Activated CD4-positive, alpha-beta T cell treated with anti-CD3 and anti-CD28 coated beads for 48 hours (primary cell): ENCODE data around the gene CACTIN.

Experiments used
- DNase-seq: peaks from one replicate; pipeline ENCODE4 v3.0.0-alpha.2; 2020

The CACTIN gene

DNA sequence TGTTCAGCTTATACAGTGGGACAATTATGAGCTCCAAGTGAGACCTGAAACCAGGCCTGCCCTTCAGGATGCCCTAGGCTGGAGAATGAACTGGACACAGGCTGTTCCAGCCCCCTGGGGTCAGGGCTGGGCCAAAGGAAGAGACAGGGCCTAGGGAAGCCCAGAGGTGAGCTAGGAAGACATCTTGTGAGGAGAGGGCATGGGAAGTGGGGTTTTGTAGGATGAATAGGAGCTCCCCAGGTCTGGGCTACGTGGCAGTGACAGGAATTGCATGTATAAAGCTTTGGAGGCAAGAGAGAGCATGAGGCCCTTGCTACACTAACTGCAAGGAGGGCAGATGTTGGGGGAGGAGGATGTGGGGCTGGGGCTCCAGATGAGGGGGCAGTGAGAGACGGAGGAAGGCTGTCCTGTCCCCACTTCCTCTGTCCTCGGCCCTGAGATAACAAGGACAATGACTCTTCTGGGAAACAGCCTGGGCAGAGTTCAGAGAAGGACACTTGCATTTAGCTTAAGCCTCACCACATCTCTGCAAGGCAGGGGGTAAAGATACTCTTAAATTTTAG lies 18.4 kb downstream of the CACTIN start:
- DNase-seq: no peak

- no peak for DNase-seq
Measured at GRCh38 chr19:3607303-3608078, 19.1 kb downstream of the CACTIN start.

DNA sequence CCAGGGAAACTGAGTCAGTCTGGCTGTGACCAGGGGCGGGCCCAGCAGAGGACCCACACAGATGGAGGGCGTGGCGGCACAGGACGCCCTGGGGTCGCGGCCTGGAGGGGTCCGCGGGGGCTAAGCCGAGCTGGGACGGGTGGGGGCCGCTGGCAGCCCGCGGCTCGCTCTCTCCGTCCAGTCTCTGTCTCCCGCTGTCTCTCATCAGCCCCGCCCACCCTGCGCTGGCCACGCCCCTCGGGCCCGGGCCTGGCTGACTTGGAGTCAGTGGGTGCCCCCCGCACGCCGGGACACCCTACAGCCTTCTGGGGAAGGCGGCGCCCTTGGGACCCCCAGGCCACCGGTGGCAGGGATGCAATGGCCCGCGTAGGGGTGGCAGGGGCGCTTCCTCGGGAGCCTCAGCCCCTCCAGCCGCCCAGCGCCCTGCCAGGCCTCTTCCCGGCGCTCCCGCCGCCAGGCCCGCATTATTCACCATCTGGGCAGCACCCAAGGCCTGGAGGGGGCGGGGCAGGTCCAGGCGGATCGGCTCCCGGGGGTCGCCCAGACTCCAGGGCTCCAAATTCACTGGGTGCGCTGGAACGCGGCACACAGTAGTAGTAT lies 19.8 kb downstream of the CACTIN start, which contains the start of gene TBXA2R:
Gene TBXA2R (minus strand): TSS at position 186 of the 600 bp plus-strand sequence. CDS start 6,241 bp downstream, outside the sequence.
- DNase-seq: peak; percentile 74

DNA sequence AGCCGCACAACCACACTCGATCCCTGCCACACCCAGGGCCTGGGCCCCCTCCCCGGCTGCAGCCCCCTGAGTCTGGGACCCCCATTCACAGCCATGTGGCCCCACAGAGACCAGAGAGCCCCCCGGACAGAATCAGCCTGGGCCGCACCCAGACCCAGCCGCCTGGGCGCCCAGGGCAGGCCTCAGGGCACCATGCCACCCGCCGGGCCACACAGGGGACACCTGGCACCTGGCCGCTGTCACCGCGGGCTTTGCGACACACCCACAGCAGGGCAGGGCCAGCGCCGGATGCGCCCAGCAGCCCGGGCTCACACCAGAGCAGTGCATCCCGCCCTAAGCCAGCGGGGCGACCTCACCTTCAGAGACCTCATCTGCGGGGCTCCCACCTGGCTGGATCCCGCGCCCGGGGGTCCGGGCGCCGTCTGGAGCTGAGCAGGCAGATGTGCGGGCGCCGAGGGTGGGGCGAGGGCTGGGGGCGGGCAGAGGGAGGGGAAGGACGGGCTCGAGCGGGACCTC lies 20.4 kb downstream of the CACTIN start:
- peak; percentile 33 for DNase-seq

DNA sequence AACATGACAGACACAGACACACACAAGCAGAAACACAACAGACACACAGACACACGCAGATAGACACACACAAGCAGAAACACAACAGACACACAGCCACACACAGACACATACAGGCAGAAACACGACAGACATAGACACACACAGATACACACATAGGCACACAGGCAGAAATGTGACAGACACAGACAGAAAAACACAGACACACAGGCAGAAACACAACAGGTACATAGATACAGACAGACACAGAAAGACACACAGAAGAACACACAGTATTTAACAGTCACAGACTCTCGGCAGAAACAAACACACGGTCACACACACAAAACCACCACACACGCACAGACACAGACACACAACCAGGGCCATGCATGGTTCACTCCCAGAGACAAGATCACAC lies 20.8 kb downstream of the CACTIN start:
- no peak for DNase-seq

- no peak for DNase-seq
Measured at GRCh38 chr19:3605361-3605760, 21.2 kb downstream of the CACTIN start.

- no peak for DNase-seq
Measured at GRCh38 chr19:3604987-3605343, 21.6 kb downstream of the CACTIN start.

GRCh38 chr19:3604227-3604986 lies 22.2 kb downstream of the CACTIN start:
- DNase-seq: no peak

DNA sequence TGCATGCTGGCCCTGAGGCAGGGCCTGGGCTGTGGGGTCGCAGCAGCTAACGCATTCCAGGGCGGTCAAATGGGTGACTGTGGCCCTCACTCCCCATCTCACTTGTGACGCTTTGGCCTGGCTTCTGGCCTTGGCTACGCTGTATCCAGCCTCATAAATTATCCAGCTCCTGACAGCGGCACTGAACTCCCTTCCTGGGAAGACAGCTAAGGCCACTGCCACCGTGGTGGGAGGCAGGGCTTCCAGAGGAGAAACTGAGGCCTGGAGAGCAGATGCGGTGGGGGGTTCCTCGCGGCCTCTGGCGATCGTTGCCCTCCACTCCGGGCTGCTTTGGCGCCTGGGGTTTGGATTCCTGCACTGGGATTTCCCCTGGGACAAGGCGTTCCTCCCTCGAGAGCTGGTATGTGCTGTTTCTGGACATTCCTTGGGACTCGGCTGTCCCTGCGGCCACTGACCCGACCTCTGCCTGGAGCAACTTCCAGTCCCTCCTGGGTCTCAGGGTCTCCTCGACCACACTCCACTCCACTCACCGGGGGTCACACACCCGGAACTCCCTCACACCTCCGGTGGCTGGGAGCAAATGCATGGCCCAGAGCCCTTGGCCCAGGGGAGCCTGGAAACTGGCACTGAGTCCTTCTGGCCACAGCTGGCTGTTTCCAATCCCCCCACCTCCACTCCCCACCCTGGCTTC lies 23.3 kb downstream of the CACTIN start:
- DNase-seq: no peak

- no peak for DNase-seq
Measured at GRCh38 chr19:3601021-3601420, 25.6 kb downstream of the CACTIN start.

- no peak for DNase-seq
Measured at GRCh38 chr19:3599776-3600187, 26.8 kb downstream of the CACTIN start.

- no peak for DNase-seq
Measured at GRCh38 chr19:3595521-3596061, 31.0 kb downstream of the CACTIN start.

DNA sequence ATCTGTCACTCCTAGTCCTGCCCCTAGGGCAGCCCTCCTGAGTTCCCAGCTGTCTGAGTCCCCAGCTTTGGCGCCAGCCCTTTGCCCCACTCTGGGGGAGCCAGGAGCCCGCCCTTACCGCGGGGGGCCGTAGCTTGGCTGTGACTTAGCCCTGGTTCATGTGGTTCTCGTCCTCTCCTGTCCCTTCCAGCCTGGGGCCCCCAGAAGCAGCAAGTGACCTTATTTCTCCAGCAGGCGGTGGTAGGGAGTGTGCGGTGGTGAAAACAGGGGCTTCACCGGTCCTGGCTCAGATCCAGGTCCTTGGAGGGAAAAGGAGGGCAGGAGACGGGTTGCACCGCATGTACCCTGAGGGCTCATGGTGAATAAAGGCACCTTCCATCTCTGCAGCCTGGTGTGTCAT lies 33.4 kb downstream of the CACTIN start:
- DNase-seq: no peak

DNA sequence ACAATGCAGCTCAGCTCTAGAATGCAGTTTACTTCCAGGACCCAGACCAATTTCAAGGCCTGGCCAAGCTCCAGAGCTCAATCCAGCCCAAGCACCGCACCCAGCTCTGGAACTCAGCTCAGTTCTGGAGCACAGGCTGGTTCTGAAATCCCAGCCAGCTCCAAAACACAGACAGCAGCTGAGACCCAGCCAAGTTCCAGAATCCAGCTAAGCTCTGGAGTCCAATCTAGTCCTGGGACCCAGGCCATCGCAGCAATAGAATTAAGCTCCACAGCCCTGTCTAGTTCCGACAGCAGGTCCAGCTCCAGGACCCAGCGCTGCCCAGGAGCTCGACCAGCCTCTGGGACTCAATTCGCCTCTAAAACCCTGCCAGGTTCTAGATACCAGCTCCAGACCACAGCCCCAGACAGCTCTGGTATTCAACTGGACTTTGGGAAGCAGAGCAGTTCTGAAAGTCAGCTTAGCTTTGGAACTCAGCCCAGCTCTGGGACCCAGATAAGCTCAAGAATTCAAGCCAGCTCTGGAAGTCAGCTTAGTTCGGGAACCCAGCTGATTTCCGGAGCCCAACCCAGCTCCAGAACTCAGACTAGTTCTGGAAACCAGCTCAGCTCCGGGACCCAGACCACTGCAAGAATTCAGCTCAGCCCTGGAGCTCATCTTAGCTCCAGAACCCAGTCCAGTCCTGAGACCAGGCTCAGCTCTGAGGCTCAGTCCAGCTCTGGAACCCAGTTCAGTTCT lies 34.5 kb downstream of the CACTIN start:
- DNase-seq: no peak

DNA sequence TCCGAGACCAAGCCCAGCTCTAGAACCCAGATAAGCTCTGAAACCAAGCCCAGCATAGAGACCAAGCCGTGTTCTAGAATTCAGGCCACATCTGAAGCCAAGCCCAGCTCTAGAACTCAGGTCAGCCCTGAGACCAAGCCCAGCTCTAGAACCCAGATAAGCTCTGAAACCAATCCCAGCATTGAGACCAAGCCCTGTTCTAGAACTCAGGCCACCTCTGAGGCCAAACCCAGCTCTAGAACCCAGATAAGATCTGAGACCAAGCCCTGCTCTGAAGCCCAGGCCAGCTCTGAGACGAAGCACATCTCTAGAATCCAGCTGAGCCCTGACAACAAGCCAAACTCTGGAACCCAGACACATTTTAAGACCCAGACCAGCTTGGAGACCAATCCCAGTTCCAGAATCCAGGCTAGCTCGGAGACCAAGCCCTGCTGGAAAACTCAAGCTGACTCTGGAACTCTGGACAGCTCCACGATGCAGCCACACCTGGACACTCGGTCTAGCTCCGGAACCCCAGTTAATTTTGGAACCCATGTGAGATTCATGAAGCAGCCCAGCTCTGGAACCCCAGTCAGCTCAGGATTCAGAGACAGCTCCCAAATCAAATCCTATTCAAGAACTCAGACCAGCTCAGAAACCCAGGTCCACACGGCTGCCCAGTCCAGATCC lies 35.5 kb downstream of the CACTIN start:
- DNase-seq: no peak

DNA sequence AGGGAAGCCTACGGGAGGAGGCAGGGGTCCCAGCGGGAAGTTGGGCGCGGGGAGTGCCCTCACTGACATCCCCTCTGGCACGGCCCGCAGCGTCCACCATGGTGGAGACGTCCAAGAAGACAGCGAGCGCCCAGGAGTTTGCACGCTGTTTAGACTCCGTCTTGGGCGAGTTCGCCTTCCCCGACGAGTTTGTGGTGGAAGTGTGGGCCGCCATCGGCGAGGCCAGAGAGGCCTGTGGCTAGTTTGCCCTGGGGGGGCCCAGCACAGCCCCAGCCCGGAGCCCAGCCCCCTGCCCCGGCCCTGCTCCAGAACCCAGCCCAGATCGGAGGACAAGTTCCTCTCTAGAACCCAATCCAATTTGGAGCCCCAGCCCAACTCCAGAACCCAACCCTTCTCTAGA lies 36.6 kb downstream of the CACTIN start:
- no peak for DNase-seq

GRCh38 chr19:3589439-3589838 lies 37.2 kb downstream of the CACTIN start:
- no peak for DNase-seq

DNA sequence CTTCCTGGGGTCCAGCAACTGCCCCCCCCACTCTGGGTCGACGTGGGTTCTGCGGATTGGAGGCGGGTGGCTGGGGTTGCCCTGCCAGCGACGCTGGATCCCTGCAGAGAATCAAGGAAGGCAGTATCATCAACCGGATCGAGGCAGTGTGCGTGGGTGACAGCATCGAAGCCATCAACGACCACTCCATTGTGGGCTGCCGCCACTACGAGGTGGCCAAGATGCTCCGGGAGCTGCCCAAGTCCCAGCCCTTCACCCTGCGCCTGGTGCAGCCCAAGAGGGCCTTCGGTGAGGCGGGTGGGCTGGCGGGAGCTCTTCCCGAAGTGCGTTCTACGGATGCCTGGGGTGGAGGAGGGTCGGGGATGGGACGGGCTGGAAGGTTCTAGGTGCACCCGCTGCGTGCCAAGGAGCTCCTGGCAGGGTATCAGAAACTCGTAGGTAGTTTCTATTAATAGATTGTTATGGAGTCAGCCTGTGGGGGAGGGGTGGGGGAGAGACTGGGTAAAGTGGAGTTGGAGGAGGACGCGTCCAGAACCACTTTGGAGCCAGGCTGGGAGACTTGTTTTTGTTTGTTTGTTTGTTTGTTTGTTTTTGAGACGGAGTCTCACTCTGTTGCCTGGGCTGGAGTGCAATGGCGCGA lies 39.8 kb downstream of the CACTIN start:
- no peak for DNase-seq

GRCh38 chr19:3586127-3586626 lies 40.4 kb downstream of the CACTIN start:
- peak; percentile 48 for DNase-seq
